Measurements from ENCODE around the gene HSF5. TPM values are rescaled to one million over a fixed set of nuclear protein-coding genes. Genes with fewer than 3 reads are reported as not detected.

Gene HSF5
- total and polyA plus RNA-seq, 8 donors, result 0.18 TPM; not detected in 7

DNA sequence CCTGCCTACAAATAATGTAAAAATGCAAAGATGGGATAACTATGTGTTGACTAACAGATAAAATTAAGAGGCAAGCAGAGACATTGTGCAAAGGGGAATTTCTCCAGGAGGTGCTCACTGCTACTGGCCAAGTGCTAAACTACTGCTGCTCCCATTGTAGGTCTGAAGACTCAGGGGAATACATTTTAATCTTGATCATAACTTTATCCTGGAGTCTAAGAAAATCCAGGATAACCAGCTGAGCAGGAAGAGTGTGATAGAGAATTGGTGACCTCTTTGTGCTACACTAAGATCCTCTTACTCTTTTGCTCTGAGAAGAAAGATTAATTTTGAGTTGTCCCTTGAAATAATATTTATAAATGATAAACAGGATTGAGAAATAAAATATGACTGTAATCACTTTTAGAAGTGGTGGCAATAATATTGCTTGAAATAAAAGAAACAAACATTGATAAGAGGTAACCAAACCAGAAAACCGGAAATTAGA, 76.8 kb downstream of the HSF5 start:
- Histone ChIP-seq H3K27me3 (no peaks in the 10 kb centered on the region), H3K4me3 (no peak overlapping the region), H3K36me3 (no peaks in the 10 kb centered on the region), H3K4me1 (peaks cover 0 to 14% (median 6%) of the 10 kb centered on the region in 4 donors), H3K9me3 (no peaks in the 10 kb centered on the region), H3K27ac (peak overlapping the region in 1 of 5 donors; percentile 23)
- no peak for TF ChIP-seq POLR2A (IDR thresholded peaks at IDR 0.05)
- no peak for TF ChIP-seq POLR2AphosphoS5 (IDR thresholded peaks at IDR 0.05)
- no peak for DNase-seq
- WGBS, 5 donors, result 34 to 55% (median 40%) methylated on average over 1 of the region's 1 CpG
- intact Hi-C loops (cut with DNase I; ENCODE audit: low total_unique reads), result no loop called here

- peak overlapping the region in 1 of 5 donors; percentile 23 for H3K27ac ChIP-seq
- H3K4me3 ChIP-seq, result no peak overlapping the region
- no peaks in the 10 kb centered on the region for H3K27me3 ChIP-seq
- peaks cover 0 to 14% (median 6%) of the 10 kb centered on the region in 4 donors for H3K4me1 ChIP-seq
- no peaks in the 10 kb centered on the region for H3K36me3 ChIP-seq
- DNase-seq, result no peak
- no peaks in the 10 kb centered on the region for H3K9me3 ChIP-seq
- TF ChIP-seq POLR2A (IDR thresholded peaks at IDR 0.05) (no peak), POLR2AphosphoS5 (IDR thresholded peaks at IDR 0.05) (no peak), CTCF (IDR thresholded peaks at IDR 0.05) (no peak), EP300 (IDR thresholded peaks at IDR 0.05) (no peak)
- intact Hi-C loops (cut with DNase I; ENCODE audit: low total_unique reads), result no loop called here
These were observed 77.3 kb downstream of the HSF5 start for GRCh38 chr17:58410714-58411407.

DNA sequence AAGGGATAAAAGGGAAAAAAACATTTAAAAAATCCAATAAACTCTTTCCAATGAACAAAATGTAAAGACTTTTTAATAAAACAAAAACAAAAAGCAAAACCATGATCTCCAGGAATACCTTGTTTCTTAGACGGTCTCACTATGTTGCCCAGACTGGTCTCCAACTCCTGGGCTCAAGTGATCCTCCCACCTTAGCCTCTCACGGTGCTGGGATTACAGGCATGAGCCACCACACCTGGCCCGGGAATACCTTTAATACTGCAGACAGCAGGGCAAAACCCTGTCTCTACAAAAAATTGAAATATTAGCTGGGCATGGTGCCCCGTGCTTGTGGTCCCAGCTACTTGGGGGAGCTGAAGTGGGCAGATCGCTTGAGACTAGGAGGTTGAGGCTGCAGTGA, 78.8 kb downstream of the HSF5 start:
- Histone ChIP-seq H3K27me3 (no peaks in the 10 kb centered on the region), H3K4me3 (no peak overlapping the region), H3K4me1 (peaks cover 0 to 13% (median 6%) of the 10 kb centered on the region in 4 donors), H3K27ac (no peak overlapping the region), H3K36me3 (no peaks in the 10 kb centered on the region), H3K9me3 (no peaks in the 10 kb centered on the region)
- intact Hi-C loops (cut with DNase I; ENCODE audit: low total_unique reads), result no loop called here
- DNase-seq, result no peak
- no peak for TF ChIP-seq POLR2A (IDR thresholded peaks at IDR 0.05)
- TF ChIP-seq CTCF (IDR thresholded peaks at IDR 0.05), result no peak
- TF ChIP-seq EP300 (IDR thresholded peaks at IDR 0.05), result no peak
- WGBS, 5 donors, result 77 to 96% (median 93%) methylated on average over 5 of the region's 5 CpGs

GRCh38 chr17:58403311-58403710, 84.9 kb downstream of the HSF5 start:
- H3K4me3 ChIP-seq, result no peak overlapping the region
- WGBS, 5 donors, result 51 to 84% (median 73%) methylated on average over 6 of the region's 6 CpGs
- no peaks in the 10 kb centered on the region for H3K36me3 ChIP-seq
- intact Hi-C loops (cut with DNase I; ENCODE audit: low total_unique reads), result no loop called here
- DNase-seq, result no peak
- H3K4me1 ChIP-seq, result peaks cover 0 to 5% (median 0%) of the 10 kb centered on the region in 4 donors
- H3K27me3 ChIP-seq, result no peaks in the 10 kb centered on the region
- no peaks in the 10 kb centered on the region for H3K9me3 ChIP-seq
- TF ChIP-seq POLR2A (IDR thresholded peaks at IDR 0.05), result no peak
- H3K27ac ChIP-seq, result no peak overlapping the region

DNA sequence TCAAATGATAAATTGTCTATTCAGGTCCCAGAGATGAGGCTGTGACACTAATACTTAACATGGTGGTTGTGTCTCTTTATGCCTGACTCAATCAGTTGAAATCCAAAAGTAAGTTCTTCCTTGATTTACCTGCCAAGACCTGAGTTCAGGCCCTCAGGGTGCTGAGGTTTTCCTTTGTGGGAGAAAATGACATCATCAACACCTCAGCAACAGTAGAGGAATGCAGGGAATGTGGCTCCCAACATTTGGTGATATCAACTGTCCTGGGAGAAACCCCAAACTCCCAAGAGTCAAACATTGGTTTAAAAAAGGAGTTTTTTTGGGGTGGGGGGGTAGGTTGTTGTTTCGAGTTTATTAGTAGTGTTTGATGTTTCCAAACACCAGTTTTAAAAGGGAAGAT, 85.5 kb downstream of the HSF5 start:
- H3K27me3 ChIP-seq, result no peaks in the 10 kb centered on the region
- H3K4me1 ChIP-seq, result peaks cover 0 to 9% (median 0%) of the 10 kb centered on the region in 4 donors
- H3K36me3 ChIP-seq, result no peaks in the 10 kb centered on the region
- no peak overlapping the region for H3K27ac ChIP-seq
- intact Hi-C loops (cut with DNase I; ENCODE audit: low total_unique reads), result no loop called here
- no peak overlapping the region for H3K4me3 ChIP-seq
- DNase-seq, result no peak
- 68 to 93% (median 81%) methylated on average over 1 of the region's 1 CpG for WGBS, 5 donors
- TF ChIP-seq POLR2AphosphoS5 (IDR thresholded peaks at IDR 0.05) (no peak), CTCF (IDR thresholded peaks at IDR 0.05) (no peak), POLR2A (IDR thresholded peaks at IDR 0.05) (no peak), EP300 (IDR thresholded peaks at IDR 0.05) (no peak)
- no peaks in the 10 kb centered on the region for H3K9me3 ChIP-seq

Measured in stomach (tissue), 9 donors.